OCI-LY1 (cell line): ENCODE results near the gene PKN1.
A peak's percentile ranks its signal among the peaks of the same experiment; 100 is the strongest.

Source experiments
- H2AFZ ChIP-seq: fragments of 200-600 bp; sonication (generic), shearing (Covaris generic); 2 replicates; pipeline ENCODE4 v1.6.0; 2014; ENCODE audit warnings: antibody characterized with exemption, mild to moderate bottlenecking, low read length
- H3F3A ChIP-seq: fragments of 200-600 bp; sonication (generic), shearing (Covaris generic); 2 replicates; pipeline ENCODE4 v1.6.0; 2014; ENCODE audit warnings: mild to moderate bottlenecking, antibody characterized with exemption, low read length, moderate library complexity; ENCODE audit not compliant: insufficient read depth
- H3K27ac ChIP-seq: fragments of 200-600 bp; sonication (generic); 2 replicates; pipeline ENCODE4 v1.5.1; 2014; ENCODE audit warnings: low read length, mixed run types, mild to moderate bottlenecking, low read depth; ENCODE audit not compliant: poor library complexity, severe bottlenecking
- H3K27me3 ChIP-seq: fragments of 200-600 bp; sonication (generic); 2 replicates; pipeline ENCODE4 v1.6.0; 2014; ENCODE audit warnings: antibody characterized with exemption, mild to moderate bottlenecking, low read length, moderate library complexity; ENCODE audit not compliant: insufficient read depth
- H3K36me3 ChIP-seq: fragments of 200-600 bp; sonication (generic); 2 replicates; pipeline ENCODE4 v1.6.1; 2014; ENCODE audit warnings: mild to moderate bottlenecking, antibody characterized with exemption, low read length, moderate library complexity, mixed read lengths; ENCODE audit not compliant: insufficient read depth
- H3K4me1 ChIP-seq: fragments of 200-600 bp; sonication (generic); 2 replicates; pipeline ENCODE4 v1.5.1; 2014; ENCODE audit warnings: mild to moderate bottlenecking, low read length, moderate library complexity; ENCODE audit not compliant: insufficient read depth, severe bottlenecking
- H3K4me2 ChIP-seq: fragments of 200-600 bp; sonication (generic), shearing (Covaris generic); 2 replicates; pipeline ENCODE4 v1.6.1; 2014; ENCODE audit warnings: low read length
- H3K4me3 ChIP-seq: fragments of 200-600 bp; sonication (generic); 2 replicates; pipeline ENCODE4 v1.5.1; 2014; ENCODE audit warnings: low read length, low read depth, mild to moderate bottlenecking, mixed read lengths; ENCODE audit not compliant: poor library complexity, severe bottlenecking
- H3K79me2 ChIP-seq: fragments of 200-600 bp; shearing (Covaris generic); 2 replicates; pipeline ENCODE4 v1.6.1; 2016; ENCODE audit warnings: mixed run types, low read length, mixed read lengths; ENCODE audit not compliant: insufficient read depth
- H3K9ac ChIP-seq: fragments of 200-600 bp; sonication (generic), shearing (Covaris generic); 2 replicates; pipeline ENCODE4 v1.6.1; 2014; ENCODE audit warnings: mild to moderate bottlenecking, low read length, mixed read lengths
- H3K9me2 ChIP-seq: fragments of 200-600 bp; sonication (generic), shearing (Covaris generic); 2 replicates; pipeline ENCODE4 v1.6.1; 2014; ENCODE audit warnings: low read depth, mild to moderate bottlenecking, low read length, mixed read lengths
- H3K9me3 ChIP-seq: fragments of 200-600 bp; shearing (Covaris generic); 2 replicates; pipeline ENCODE4 v1.6.1; 2014; ENCODE audit warnings: low read length, mixed read lengths
- H4K20me1 ChIP-seq: fragments of 200-600 bp; sonication (generic), shearing (Covaris generic); 2 replicates; pipeline ENCODE4 v1.6.0; 2016; ENCODE audit warnings: mild to moderate bottlenecking, low read length; ENCODE audit not compliant: insufficient read depth
- EZH2 ChIP-seq: fragments of 200-600 bp; sonication (generic), shearing (Covaris generic); IDR thresholded peaks from 2 replicates; pipeline ENCODE4 v1.8.0; 2017; ENCODE audit warnings: borderline replicate concordance, mixed run types, mild to moderate bottlenecking, antibody characterized with exemption, low read length, moderate library complexity, mixed read lengths
- TF ChIP-seq, protein P1 (sequence below): fragments of 200-600 bp; sonication (generic), shearing (Covaris generic); IDR thresholded peaks from 2 replicates; pipeline ENCODE4 v1.5.1; 2017; ENCODE audit warnings: mild to moderate bottlenecking, antibody characterized with exemption, low read length, moderate library complexity, mixed read lengths

PKN1 gene

DNA sequence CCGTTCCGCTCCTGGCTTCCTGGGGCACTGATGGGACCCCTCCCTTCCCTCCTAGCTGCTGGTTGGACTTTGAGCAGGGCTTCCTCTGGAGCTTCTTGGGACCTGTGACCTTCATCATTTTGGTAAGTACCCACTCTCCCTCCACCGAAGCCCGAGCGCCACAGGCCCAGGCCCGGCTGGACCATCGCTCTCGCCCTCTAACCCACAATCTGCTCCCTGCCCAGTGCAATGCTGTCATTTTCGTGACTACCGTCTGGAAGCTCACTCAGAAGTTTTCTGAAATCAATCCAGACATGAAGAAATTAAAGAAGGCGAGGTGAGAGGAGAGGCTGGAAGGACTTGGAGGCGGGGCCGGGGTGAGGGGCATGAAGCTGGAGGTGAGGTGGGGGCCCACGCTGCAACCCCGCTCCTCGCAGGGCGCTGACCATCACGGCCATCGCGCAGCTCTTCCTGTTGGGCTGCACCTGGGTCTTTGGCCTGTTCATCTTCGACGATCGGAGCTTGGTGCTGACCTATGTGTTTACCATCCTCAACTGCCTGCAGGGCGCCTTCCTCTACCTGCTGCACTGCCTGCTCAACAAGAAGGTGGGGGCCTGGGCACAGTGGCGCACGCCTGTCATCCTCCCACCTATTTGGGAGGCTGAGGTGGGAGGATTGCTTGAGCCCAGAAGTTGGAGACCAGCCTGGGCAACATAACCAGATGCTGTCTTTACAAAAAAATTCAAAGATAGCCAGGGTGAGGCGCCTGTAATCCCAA lies 26.3 kb upstream of the PKN1 start:
- H3K79me2 ChIP-seq = no peaks in the 10 kb centered on the region
- no peaks in the 10 kb centered on the region for H3K4me1 ChIP-seq
- no peaks in the 10 kb centered on the region for H3F3A ChIP-seq
- no peaks in the 10 kb centered on the region for H3K27me3 ChIP-seq
- H2AFZ ChIP-seq = no peak overlapping the region
- no peaks in the 10 kb centered on the region for H3K9me2 ChIP-seq
- peaks cover 53% of the 10 kb centered on the region for H3K36me3 ChIP-seq
- no peak for TF ChIP-seq EZH2
- TF ChIP-seq, protein P1, sequence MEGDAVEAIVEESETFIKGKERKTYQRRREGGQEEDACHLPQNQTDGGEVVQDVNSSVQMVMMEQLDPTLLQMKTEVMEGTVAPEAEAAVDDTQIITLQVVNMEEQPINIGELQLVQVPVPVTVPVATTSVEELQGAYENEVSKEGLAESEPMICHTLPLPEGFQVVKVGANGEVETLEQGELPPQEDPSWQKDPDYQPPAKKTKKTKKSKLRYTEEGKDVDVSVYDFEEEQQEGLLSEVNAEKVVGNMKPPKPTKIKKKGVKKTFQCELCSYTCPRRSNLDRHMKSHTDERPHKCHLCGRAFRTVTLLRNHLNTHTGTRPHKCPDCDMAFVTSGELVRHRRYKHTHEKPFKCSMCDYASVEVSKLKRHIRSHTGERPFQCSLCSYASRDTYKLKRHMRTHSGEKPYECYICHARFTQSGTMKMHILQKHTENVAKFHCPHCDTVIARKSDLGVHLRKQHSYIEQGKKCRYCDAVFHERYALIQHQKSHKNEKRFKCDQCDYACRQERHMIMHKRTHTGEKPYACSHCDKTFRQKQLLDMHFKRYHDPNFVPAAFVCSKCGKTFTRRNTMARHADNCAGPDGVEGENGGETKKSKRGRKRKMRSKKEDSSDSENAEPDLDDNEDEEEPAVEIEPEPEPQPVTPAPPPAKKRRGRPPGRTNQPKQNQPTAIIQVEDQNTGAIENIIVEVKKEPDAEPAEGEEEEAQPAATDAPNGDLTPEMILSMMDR = 0 out of 2 replicates have a peak, but pooled peaks have one; percentile 30
- no peak overlapping the region for H3K27ac ChIP-seq
- H3K4me3 ChIP-seq = no peak overlapping the region
- no peak overlapping the region for H3K9ac ChIP-seq
- no peaks in the 10 kb centered on the region for H3K9me3 ChIP-seq
- no peaks in the 10 kb centered on the region for H4K20me1 ChIP-seq
- no peak overlapping the region for H3K4me2 ChIP-seq

DNA sequence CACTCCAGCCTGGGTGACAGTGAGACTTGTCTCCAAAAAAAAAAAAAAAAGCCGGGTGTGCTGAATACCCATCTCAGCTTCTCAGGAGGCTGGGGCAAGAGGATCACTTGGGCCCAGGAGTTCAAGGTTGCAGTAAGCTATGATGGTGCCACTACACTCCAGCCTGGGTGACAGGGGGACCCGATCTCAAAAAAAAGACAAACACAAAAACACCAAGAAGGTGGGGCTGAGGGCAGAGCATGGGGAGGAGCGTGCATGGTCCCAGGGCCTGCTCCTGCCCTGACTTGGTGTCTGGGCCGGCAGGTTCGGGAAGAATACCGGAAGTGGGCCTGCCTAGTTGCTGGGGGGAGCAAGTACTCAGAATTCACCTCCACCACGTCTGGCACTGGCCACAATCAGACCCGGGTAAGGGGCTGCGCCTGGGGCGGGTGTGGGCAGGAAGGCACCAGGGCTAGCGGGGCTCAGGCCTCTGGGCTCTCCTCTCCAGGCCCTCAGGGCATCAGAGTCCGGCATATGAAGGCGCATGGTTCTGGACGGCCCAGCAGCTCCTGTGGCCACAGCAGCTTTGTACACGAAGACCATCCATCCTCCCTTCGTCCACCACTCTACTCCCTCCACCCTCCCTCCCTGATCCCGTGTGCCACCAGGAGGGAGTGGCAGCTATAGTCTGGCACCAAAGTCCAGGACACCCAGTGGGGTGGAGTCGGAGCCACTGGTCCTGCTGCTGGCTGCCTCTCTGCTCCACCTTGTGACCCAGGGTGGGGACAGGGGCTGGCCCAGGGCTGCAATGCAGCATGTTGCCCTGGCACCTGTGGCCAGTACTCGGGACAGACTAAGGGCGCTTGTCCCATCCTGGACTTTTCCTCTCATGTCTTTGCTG lies 25.3 kb upstream of the PKN1 start:
- Histone ChIP-seq H3K4me2 (no peak overlapping the region), H3K79me2 (peaks cover 8% of the 10 kb centered on the region; the same call in 1 of the 2 replicates), H2AFZ (no peak overlapping the region), H3K9ac (no peak overlapping the region), H3K4me3 (no peak overlapping the region), H3K9me2 (no peaks in the 10 kb centered on the region), H3K36me3 (peaks cover 63% of the 10 kb centered on the region), H3K4me1 (no peaks in the 10 kb centered on the region), H3K27me3 (no peaks in the 10 kb centered on the region), H3K9me3 (no peaks in the 10 kb centered on the region), H3K27ac (no peak overlapping the region), H3F3A (no peaks in the 10 kb centered on the region), H4K20me1 (no peaks in the 10 kb centered on the region; the same call in 1 of the 2 replicates)
- no peak for TF ChIP-seq EZH2
- TF ChIP-seq, protein P1 = no peak

- TF ChIP-seq, protein P1 = no peak
- no peak for TF ChIP-seq EZH2
- no peaks in the 10 kb centered on the region for H3K4me1 ChIP-seq
- no peak overlapping the region for H3K4me2 ChIP-seq
- H3K27me3 ChIP-seq = no peaks in the 10 kb centered on the region
- peaks cover 71% of the 10 kb centered on the region for H3K36me3 ChIP-seq
- H3K27ac ChIP-seq = no peak overlapping the region
- H3K79me2 ChIP-seq = peaks cover 15% of the 10 kb centered on the region
- H3K9me3 ChIP-seq = no peaks in the 10 kb centered on the region
- no peak overlapping the region for H3K9ac ChIP-seq
- H3K9me2 ChIP-seq = no peaks in the 10 kb centered on the region
- H3F3A ChIP-seq = no peaks in the 10 kb centered on the region
- H3K4me3 ChIP-seq = no peak overlapping the region
- H2AFZ ChIP-seq = no peak overlapping the region
- H4K20me1 ChIP-seq = no peaks in the 10 kb centered on the region; the same call in 1 of the 2 replicates
Observed at GRCh38 chr19:14408491-14409145, 24.5 kb upstream of the PKN1 start.
